NB4 (cell line): ENCODE results near the gene ASXL1.

Experiments used
- CTCF ChIP-seq: IDR thresholded peaks from one replicate; pipeline ENCODE4 v1.5.1; 2012; ENCODE audit warnings: low read depth, low read length
- MAX ChIP-seq: IDR thresholded peaks from 2 replicates; pipeline ENCODE4 v1.6.1; 2011; ENCODE audit warnings: low read depth, low read length
- MYC ChIP-seq: IDR thresholded peaks from 2 replicates; pipeline ENCODE4 v1.6.1; 2011; ENCODE audit warnings: low read depth, low read length
- POLR2A ChIP-seq: IDR thresholded peaks from 2 replicates; pipeline ENCODE4 v1.6.1; 2011; ENCODE audit warnings: mild to moderate bottlenecking; ENCODE audit not compliant: insufficient read length; ENCODE audit errors: extremely low read depth

- TF ChIP-seq CTCF (no peak), POLR2A (no peak), MAX (no peak), MYC (no peak)
Observed at GRCh38 chr20:32327087-32327681, 30.9 kb upstream of the ASXL1 start.
